GM12801 (cell line): Measurements from ENCODE around the gene GLRA2.

Experiments used
- CTCF ChIP-seq: IDR thresholded peaks from one replicate; pipeline ENCODE4 v1.5.1; 2011; ENCODE audit warnings: control low read depth; ENCODE audit not compliant: insufficient read length; ENCODE audit errors: extremely low read depth

GLRA2 gene

DNA sequence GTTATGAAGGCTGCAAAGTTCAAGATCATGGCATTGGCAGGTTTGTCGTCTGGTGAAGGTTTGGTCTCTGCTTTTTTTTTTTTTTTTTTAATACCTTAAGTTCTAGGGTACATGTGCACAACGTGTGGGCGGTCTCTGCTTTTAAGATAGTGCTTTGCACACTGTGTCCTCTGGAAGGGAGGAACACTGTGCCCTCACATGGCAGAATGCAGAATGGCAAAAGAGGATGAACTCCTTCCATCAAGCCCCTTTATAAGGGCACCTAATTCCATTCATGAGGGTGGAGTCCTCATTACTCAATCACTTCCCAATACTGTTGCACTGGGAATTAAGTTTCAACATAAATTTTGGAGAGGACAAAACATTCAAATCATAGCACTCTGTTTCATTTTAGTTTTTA is 101.4 kb downstream of the GLRA2 start:
- TF ChIP-seq CTCF = no peak

DNA sequence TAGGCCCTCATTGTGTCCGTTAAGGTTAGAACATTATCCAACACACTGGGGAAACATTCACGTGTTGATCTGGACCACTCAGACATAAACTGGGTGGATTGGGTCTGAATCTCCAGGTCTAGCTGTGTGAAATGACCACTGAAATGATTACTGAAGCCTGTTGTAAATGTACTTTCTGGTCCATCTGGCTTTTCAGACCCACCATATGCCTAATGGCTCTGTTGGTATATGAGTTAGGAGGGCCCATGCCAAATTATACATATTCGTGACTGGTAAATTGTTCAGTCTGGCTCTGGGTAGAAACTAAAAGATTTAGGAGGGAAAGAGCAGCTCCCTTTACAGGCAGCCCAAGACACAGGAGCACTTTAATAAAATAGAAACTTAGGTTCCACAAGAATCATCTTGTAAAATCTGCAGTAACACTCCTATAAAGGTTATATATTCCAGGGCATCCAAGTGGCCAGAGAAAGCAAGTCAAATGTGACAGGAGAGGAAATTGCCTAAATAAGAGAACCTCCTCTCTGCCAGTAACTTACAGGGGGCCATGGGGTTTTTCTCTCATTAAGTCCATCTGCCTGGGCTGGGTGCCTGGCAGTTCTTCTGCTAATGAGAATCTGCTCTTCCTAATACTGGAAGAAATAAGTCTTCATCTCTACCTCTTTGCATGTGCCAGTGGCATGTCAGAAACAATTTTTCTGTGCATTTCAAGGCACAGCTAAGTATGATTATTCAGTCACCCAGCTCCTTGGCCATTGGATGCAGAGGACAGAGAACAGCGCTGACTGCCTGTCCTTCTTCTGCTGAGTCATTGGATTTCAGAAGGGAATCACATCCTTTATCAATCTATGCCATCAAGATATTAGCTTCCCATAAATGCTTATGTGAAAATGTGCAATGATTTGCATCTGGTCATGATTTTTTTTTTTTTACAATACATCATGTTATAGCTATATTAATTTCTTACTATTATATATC is 112.6 kb downstream of the GLRA2 start:
- no peak for TF ChIP-seq CTCF

DNA sequence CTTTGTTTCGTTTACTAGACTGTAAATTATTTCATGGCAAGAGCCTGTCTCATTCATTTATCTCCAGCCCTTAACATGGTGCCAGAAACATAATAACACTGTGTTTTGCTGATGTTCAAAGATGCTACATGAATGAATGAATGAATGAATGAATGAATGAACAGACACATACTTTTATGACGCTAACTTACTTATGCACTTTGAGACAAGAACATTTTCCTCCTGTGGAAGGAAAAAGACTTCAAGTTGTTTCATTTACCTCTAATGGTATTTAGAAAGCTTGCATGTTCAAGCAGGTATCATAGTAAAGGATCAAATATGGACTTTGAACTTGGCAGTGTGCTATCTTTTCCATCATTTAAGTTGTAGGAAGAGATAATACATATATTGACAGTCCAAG is 131.6 kb downstream of the GLRA2 start:
- no peak for TF ChIP-seq CTCF

GRCh38 chrX:14670819-14671218 is 141.5 kb downstream of the GLRA2 start:
- no peak for TF ChIP-seq CTCF

DNA sequence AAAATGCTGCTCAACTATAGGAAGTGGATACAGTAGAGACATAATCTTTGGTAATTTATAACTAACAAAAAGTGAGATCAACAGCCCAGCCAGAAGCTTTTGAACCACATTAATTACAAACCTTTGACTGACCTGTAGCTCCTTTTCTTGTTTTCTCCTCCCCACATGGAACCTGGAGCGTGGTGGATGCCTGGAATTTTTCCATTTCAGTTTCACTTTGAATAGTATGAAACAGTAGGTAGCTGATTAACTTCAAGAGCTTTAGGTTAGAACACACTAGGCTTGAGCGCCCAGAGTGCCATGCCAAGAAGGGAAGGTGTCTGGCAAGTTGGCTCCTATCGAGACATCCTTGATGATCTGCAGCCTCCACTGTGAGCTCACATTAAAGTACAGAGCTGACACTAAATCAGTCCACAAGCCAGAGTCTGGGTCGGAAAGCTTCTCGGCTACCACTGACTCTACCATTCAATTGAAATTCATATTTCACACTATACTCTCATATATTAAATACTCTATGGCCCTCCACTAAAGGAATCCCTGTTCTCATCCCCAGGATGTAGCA is 143.4 kb downstream of the GLRA2 start:
- no peak for TF ChIP-seq CTCF

GRCh38 chrX:14673236-14673635 is 143.9 kb downstream of the GLRA2 start:
- no peak for TF ChIP-seq CTCF

GRCh38 chrX:14673764-14674163 is 144.4 kb downstream of the GLRA2 start:
- no peak for TF ChIP-seq CTCF
